Astrocyte (in vitro differentiated cells and primary cell): ENCODE data around the gene ZNHIT3. TPM values are rescaled to one million over a fixed set of nuclear protein-coding genes. Genes with fewer than 3 reads are reported as not detected.

Source experiments
- DNase-seq: peaks from one replicate; pipeline ENCODE4 v3.0.0-alpha.2; 2010; ENCODE audit warnings: low read depth
- FAIRE-seq: peaks from 2 replicates; lab custom pipeline; 2011; peaks lifted over from hg19 to GRCh38; lab: Jason Lieb, UNC
- H2AFZ ChIP-seq: 2 replicates; pipeline ENCODE4 v1.6.0; 2012; ENCODE audit warnings: low read depth, low read length, inconsistent platforms
- H3K27ac ChIP-seq: 2 replicates; pipeline ENCODE4 v1.5.1; 2011; ENCODE audit warnings: low read depth, low read length, inconsistent platforms
- H3K27me3 ChIP-seq: 2 replicates; pipeline ENCODE4 v1.6.0; 2011; ENCODE audit warnings: low read length, inconsistent platforms; ENCODE audit not compliant: insufficient read depth
- H3K36me3 ChIP-seq: 2 replicates; pipeline ENCODE4 v1.5.1; 2011; ENCODE audit warnings: low read length, inconsistent platforms; ENCODE audit not compliant: insufficient read depth
- H3K4me1 ChIP-seq: 2 replicates; pipeline ENCODE4 v1.5.1; 2011; ENCODE audit warnings: low read length, inconsistent platforms; ENCODE audit not compliant: insufficient read depth
- H3K4me2 ChIP-seq: 2 replicates; pipeline ENCODE4 v1.6.0; 2012; ENCODE audit warnings: low read length, inconsistent platforms
- H3K4me3 ChIP-seq: 2 replicates; pipeline ENCODE4 v1.5.1; 2011; ENCODE audit warnings: low read depth, mild to moderate bottlenecking, low read length, inconsistent platforms; ENCODE audit not compliant: insufficient read depth
- H3K79me2 ChIP-seq: 2 replicates; pipeline ENCODE4 v1.6.0; 2012; ENCODE audit warnings: mild to moderate bottlenecking, low read length, inconsistent platforms; ENCODE audit not compliant: insufficient read depth
- H3K9ac ChIP-seq: 2 replicates; pipeline ENCODE4 v1.6.0; 2012; ENCODE audit warnings: mild to moderate bottlenecking, low read length, inconsistent platforms
- H3K9me3 ChIP-seq: 2 replicates; pipeline ENCODE4 v1.5.1; 2012; ENCODE audit warnings: low read depth, mild to moderate bottlenecking, low read length, inconsistent platforms; ENCODE audit not compliant: insufficient read depth
- H4K20me1 ChIP-seq: 2 replicates; pipeline ENCODE4 v1.6.0; 2012; ENCODE audit warnings: low read length, inconsistent platforms; ENCODE audit not compliant: insufficient read depth
- H3K27ac Mint-ChIP-seq: one replicate; pipeline ENCODE4 v1.8.0; 2021; ENCODE audit warnings: mild to moderate bottlenecking, mixed read lengths; ENCODE audit not compliant: unreplicated experiment
- H3K27me3 Mint-ChIP-seq: one replicate; pipeline ENCODE4 v1.8.0; 2021; ENCODE audit warnings: low read depth, mixed read lengths; ENCODE audit not compliant: unreplicated experiment
- H3K36me3 Mint-ChIP-seq: one replicate; pipeline ENCODE4 v1.8.0; 2021; ENCODE audit warnings: low read depth, mixed read lengths; ENCODE audit not compliant: unreplicated experiment
- H3K4me1 Mint-ChIP-seq: one replicate; pipeline ENCODE4 v1.8.0; 2021; ENCODE audit warnings: low read depth, mixed read lengths; ENCODE audit not compliant: unreplicated experiment
- H3K4me3 Mint-ChIP-seq: one replicate; pipeline ENCODE4 v1.8.0; 2021; ENCODE audit warnings: mild to moderate bottlenecking, moderate library complexity, mixed read lengths; ENCODE audit not compliant: unreplicated experiment
- H3K9me3 Mint-ChIP-seq: one replicate; pipeline ENCODE4 v1.8.0; 2021; ENCODE audit warnings: mild to moderate bottlenecking, mixed read lengths; ENCODE audit not compliant: unreplicated experiment
- EZH2 ChIP-seq: IDR thresholded peaks from 2 replicates; pipeline ENCODE4 v1.6.1; 2012; ENCODE audit warnings: mild to moderate bottlenecking, low read length, inconsistent platforms; ENCODE audit not compliant: insufficient read depth
- total RNA-seq: library from RNA; stranded (reverse); gene quantifications from 2 replicates; pipeline ENCODE4 v1.2.1, GENCODE V29; 2021
- TF ChIP-seq, protein P1 (sequence below): IDR thresholded peaks from 2 replicates; pipeline ENCODE4 v1.5.1; 2011; ENCODE audit warnings: low read depth, mild to moderate bottlenecking, inconsistent platforms, low read length, moderate library complexity; ENCODE audit not compliant: insufficient read depth

ZNHIT3 gene
- total RNA-seq, 1 donor from 2014 or later, result 29.4 TPM

DNA sequence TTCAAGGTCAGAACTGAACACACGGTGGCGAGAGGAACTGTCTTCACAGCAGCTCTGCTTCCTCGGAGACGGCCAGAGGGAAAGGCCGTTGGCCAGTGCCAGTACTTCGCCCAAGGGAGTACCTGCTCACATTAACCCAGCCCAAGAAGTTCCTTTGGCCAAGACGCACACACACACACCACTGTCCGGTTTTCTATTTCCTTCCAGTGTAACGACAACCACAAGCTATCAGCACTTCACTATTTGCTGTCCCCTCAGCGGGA, 57.5 kb downstream of the ZNHIT3 start:
- Mint-ChIP-seq H3K4me3 (peak overlapping the region; percentile 93), H3K9me3 (no peaks in the 10 kb centered on the region), H3K36me3 (peaks cover 5% of the 10 kb centered on the region), H3K27ac (peak overlapping the region; percentile 97), H3K27me3 (no peaks in the 10 kb centered on the region), H3K4me1 (peaks cover 13% of the 10 kb centered on the region)
- Histone ChIP-seq H4K20me1 (peaks cover 33% of the 10 kb centered on the region), H3K4me1 (peaks cover 9% of the 10 kb centered on the region), H3K9me3 (no peaks in the 10 kb centered on the region), H3K27me3 (no peaks in the 10 kb centered on the region), H3K4me2 (peak overlapping the region; percentile 86), H3K4me3 (peak overlapping the region; percentile 90), H3K36me3 (no peaks in the 10 kb centered on the region), H3K27ac (peak overlapping the region; percentile 98), H3K79me2 (peaks cover 60% of the 10 kb centered on the region), H2AFZ (peak overlapping the region; percentile 94), H3K9ac (peak overlapping the region; percentile 99)
- DNase-seq, result peak; percentile 47
- no peak for FAIRE-seq
- TF ChIP-seq EZH2, result no peak
- TF ChIP-seq, protein P1, sequence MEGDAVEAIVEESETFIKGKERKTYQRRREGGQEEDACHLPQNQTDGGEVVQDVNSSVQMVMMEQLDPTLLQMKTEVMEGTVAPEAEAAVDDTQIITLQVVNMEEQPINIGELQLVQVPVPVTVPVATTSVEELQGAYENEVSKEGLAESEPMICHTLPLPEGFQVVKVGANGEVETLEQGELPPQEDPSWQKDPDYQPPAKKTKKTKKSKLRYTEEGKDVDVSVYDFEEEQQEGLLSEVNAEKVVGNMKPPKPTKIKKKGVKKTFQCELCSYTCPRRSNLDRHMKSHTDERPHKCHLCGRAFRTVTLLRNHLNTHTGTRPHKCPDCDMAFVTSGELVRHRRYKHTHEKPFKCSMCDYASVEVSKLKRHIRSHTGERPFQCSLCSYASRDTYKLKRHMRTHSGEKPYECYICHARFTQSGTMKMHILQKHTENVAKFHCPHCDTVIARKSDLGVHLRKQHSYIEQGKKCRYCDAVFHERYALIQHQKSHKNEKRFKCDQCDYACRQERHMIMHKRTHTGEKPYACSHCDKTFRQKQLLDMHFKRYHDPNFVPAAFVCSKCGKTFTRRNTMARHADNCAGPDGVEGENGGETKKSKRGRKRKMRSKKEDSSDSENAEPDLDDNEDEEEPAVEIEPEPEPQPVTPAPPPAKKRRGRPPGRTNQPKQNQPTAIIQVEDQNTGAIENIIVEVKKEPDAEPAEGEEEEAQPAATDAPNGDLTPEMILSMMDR, result no peak

- Histone ChIP-seq H3K79me2 (peaks cover 66% of the 10 kb centered on the region), H2AFZ (peak within 1 kb of the TSS; percentile 94), H3K4me2 (peak within 1 kb of the TSS; percentile 92), H3K4me1 (peaks cover 9% of the 10 kb centered on the region), H3K36me3 (no peaks in the 10 kb centered on the region), H3K4me3 (peak within 1 kb of the TSS; percentile 93), H3K9ac (peak within 1 kb of the TSS; percentile 99), H4K20me1 (peaks cover 38% of the 10 kb centered on the region), H3K27ac (peak within 1 kb of the TSS; percentile 98), H3K9me3 (no peaks in the 10 kb centered on the region), H3K27me3 (no peaks in the 10 kb centered on the region)
- FAIRE-seq, result no peak
- H3K4me3 Mint-ChIP-seq, result peak within 1 kb of the TSS; percentile 93
- H3K9me3 Mint-ChIP-seq, result no peaks in the 10 kb centered on the region
- peaks cover 13% of the 10 kb centered on the region for H3K4me1 Mint-ChIP-seq
- H3K27ac Mint-ChIP-seq, result peak within 1 kb of the TSS; percentile 97
- H3K27me3 Mint-ChIP-seq, result no peaks in the 10 kb centered on the region
- DNase-seq, result peak; percentile 90
- H3K36me3 Mint-ChIP-seq, result peaks cover 5% of the 10 kb centered on the region
- TF ChIP-seq, protein P1, result no peak
- no peak for TF ChIP-seq EZH2
Observed at GRCh38 chr17:36544307-36545076, 58.0 kb downstream of the ZNHIT3 start, which contains the start of gene GGNBP2. Gene GGNBP2 (plus strand): TSS chr17:36544919. CDS start chr17:36545725, 806 bp downstream.

- no peaks in the 10 kb centered on the region for H3K9me3 Mint-ChIP-seq
- Histone ChIP-seq H3K27ac (peak overlapping the region; percentile 98), H2AFZ (peak overlapping the region; percentile 88), H3K4me2 (peak overlapping the region; percentile 86), H3K4me3 (peak overlapping the region; percentile 90), H3K4me1 (peaks cover 9% of the 10 kb centered on the region), H3K27me3 (no peaks in the 10 kb centered on the region), H4K20me1 (peaks cover 44% of the 10 kb centered on the region), H3K9ac (peak overlapping the region; percentile 99), H3K36me3 (no peaks in the 10 kb centered on the region), H3K9me3 (no peaks in the 10 kb centered on the region), H3K79me2 (peaks cover 71% of the 10 kb centered on the region)
- peak overlapping the region; percentile 93 for H3K4me3 Mint-ChIP-seq
- TF ChIP-seq, protein P1, result no peak
- TF ChIP-seq EZH2, result no peak
- DNase-seq (no peak), FAIRE-seq (no peak)
- H3K4me1 Mint-ChIP-seq, result peaks cover 13% of the 10 kb centered on the region
- peak overlapping the region; percentile 85 for H3K27ac Mint-ChIP-seq
- H3K36me3 Mint-ChIP-seq, result peaks cover 5% of the 10 kb centered on the region
- no peaks in the 10 kb centered on the region for H3K27me3 Mint-ChIP-seq
Observed at GRCh38 chr17:36545077-36545464, 58.6 kb downstream of the ZNHIT3 start.
